Fibroblast of skin of right biceps (primary cell): Measurements from ENCODE around the gene IKZF2.

Source experiments
- DNase-seq: peaks from one replicate; pipeline ENCODE4 v3.0.0-alpha.2; 2013

The IKZF2 gene

GRCh38 chr2:213151437-213152064 lies at the start of gene IKZF2:
IKZF2 (minus strand) TSS chr2:213151612; CDS start chr2:213148629, 2,983 bp downstream.
- DNase-seq, result peak; percentile 85

- peak; percentile 25 for DNase-seq
Observed at GRCh38 chr2:213199871-213200270, 48.5 kb upstream of the IKZF2 start.

- peak; percentile 57 for DNase-seq
Observed at GRCh38 chr2:213189001-213189899, 37.8 kb upstream of the IKZF2 start.

- DNase-seq, result no peak
Observed at GRCh38 chr2:213188533-213188867, 37.1 kb upstream of the IKZF2 start.

GRCh38 chr2:213187833-213188532 lies 36.6 kb upstream of the IKZF2 start:
- peak; percentile 84 for DNase-seq

- peak; percentile 22 for DNase-seq
Observed at GRCh38 chr2:213187386-213187785, 36.0 kb upstream of the IKZF2 start.

- no peak for DNase-seq
Observed at GRCh38 chr2:213185147-213185822, 33.9 kb upstream of the IKZF2 start.

- DNase-seq, result no peak
Observed at GRCh38 chr2:213181712-213182111, 30.3 kb upstream of the IKZF2 start.

GRCh38 chr2:213177679-213178078 lies 26.3 kb upstream of the IKZF2 start:
- no peak for DNase-seq

GRCh38 chr2:213175673-213176247 lies 24.3 kb upstream of the IKZF2 start:
- DNase-seq, result no peak

- no peak for DNase-seq
Observed at GRCh38 chr2:213172641-213173040, 21.2 kb upstream of the IKZF2 start.

- no peak for DNase-seq
Observed at GRCh38 chr2:213171147-213171546, 19.7 kb upstream of the IKZF2 start.

GRCh38 chr2:213167271-213167930 lies 16.0 kb upstream of the IKZF2 start:
- no peak for DNase-seq

- DNase-seq, result no peak
Observed at GRCh38 chr2:213166109-213166508, 14.7 kb upstream of the IKZF2 start.

GRCh38 chr2:213164263-213164662 lies 12.9 kb upstream of the IKZF2 start:
- DNase-seq, result no peak

GRCh38 chr2:213162516-213163118 lies 11.2 kb upstream of the IKZF2 start:
- DNase-seq, result peak; percentile 49

- peak; percentile 30 for DNase-seq
Observed at GRCh38 chr2:213161759-213162515, 10.5 kb upstream of the IKZF2 start.

GRCh38 chr2:213159768-213160167 lies 8.4 kb upstream of the IKZF2 start:
- no peak for DNase-seq

- DNase-seq, result no peak
Observed at GRCh38 chr2:213157242-213157641, 5.8 kb upstream of the IKZF2 start.

- DNase-seq, result no peak
Observed at GRCh38 chr2:213156717-213157116, 5.3 kb upstream of the IKZF2 start.

GRCh38 chr2:213152888-213153287 lies 1.5 kb upstream of the IKZF2 start:
- DNase-seq, result no peak
